Peyer's patch (tissue), 4 donors: ENCODE data around the gene ZBTB20.

Experiments
- CTCF ChIP-seq, 6 experiments: fragments of 450-650 bp in 4 of 6; fragments of 200-600 bp in 2 of 6; sonication (generic) in 1 of 6; IDR thresholded peaks; one replicate each; pipeline ENCODE4 v1.5.1; 2017 to 2019; ENCODE audit warnings: antibody characterized with exemption in 6 of 6, mild to moderate bottlenecking in 3 of 6, moderate library complexity in 1 of 6
- POLR2A ChIP-seq, 2 donors: fragments of 450-650 bp; IDR thresholded peaks; one replicate each; pipeline ENCODE4 v1.5.1; 2017; ENCODE audit warnings: antibody characterized with exemption in 2 of 2, mild to moderate bottlenecking in 2 of 2, moderate library complexity in 2 of 2

GRCh38 chr3:114363554-114364202 lies 783.4 kb downstream of the ZBTB20 start:
- no peak for TF ChIP-seq CTCF (IDR thresholded peaks at IDR 0.05)
- TF ChIP-seq POLR2A (IDR thresholded peaks at IDR 0.05) = no peak
